Fibroblast of lung (primary cell): Measurements from ENCODE around the gene GLB1L3. TPM values are rescaled to one million over a fixed set of nuclear protein-coding genes. Genes with fewer than 3 reads are reported as not detected.

Experiments used
- DNase-seq, 2 donors: peaks; one replicate each; pipeline versions ENCODE4 v3.0.0 to v3.0.0-alpha.2; 2010; ENCODE audit warnings: low read depth in 2 of 2
- H2AFZ ChIP-seq: 2 replicates; pipeline ENCODE4 v1.5.1; 2012; ENCODE audit warnings: low read length, control low read depth, inconsistent platforms
- H3K27ac ChIP-seq: 2 replicates; pipeline ENCODE4 v1.5.1; 2011; ENCODE audit warnings: low read length, control low read depth; ENCODE audit not compliant: insufficient read depth
- H3K27me3 ChIP-seq: 2 replicates; pipeline ENCODE4 v1.5.1; 2011; ENCODE audit warnings: mild to moderate bottlenecking, low read length; ENCODE audit not compliant: control insufficient read depth, insufficient read depth
- H3K36me3 ChIP-seq: 2 replicates; pipeline ENCODE4 v1.5.1; 2011; ENCODE audit warnings: low read length; ENCODE audit not compliant: control insufficient read depth, insufficient read depth
- H3K4me1 ChIP-seq: 2 replicates; pipeline ENCODE4 v1.5.1; 2011; ENCODE audit warnings: low read length; ENCODE audit not compliant: control insufficient read depth, insufficient read depth; ENCODE audit errors: extremely low read depth
- H3K4me2 ChIP-seq: 2 replicates; pipeline ENCODE4 v1.5.1; 2011; ENCODE audit warnings: low read length, control low read depth; ENCODE audit not compliant: insufficient read depth; ENCODE audit errors: extremely low read depth
- H3K4me3 ChIP-seq, 4 experiments: fragments of 200-600 bp in 1 of 4; sonication (generic) in 1 of 4; replicated peaks in 1 of 4; 2 replicates each; pipeline ENCODE4 v1.5.1; 2011 to 2016; ENCODE audit warnings: low read length in 4 of 4, low read depth in 3 of 4, mild to moderate bottlenecking in 3 of 4, control low read depth in 2 of 4, inconsistent platforms in 1 of 4, mixed read lengths in 1 of 4; ENCODE audit not compliant: insufficient read depth in 1 of 4; ENCODE audit errors: control extremely low read depth in 1 of 4
- H3K79me2 ChIP-seq: 2 replicates; pipeline ENCODE4 v1.5.1; 2012; ENCODE audit warnings: mild to moderate bottlenecking, low read length, inconsistent platforms; ENCODE audit not compliant: control insufficient read depth, insufficient read depth
- H3K9ac ChIP-seq: 2 replicates; pipeline ENCODE4 v1.5.1; 2011; ENCODE audit warnings: mild to moderate bottlenecking, low read length, control low read depth; ENCODE audit not compliant: insufficient read depth
- H3K9me3 ChIP-seq: 2 replicates; pipeline ENCODE4 v1.5.1; 2012; ENCODE audit warnings: low read depth, low read length; ENCODE audit not compliant: control insufficient read depth, insufficient read depth
- H4K20me1 ChIP-seq: 2 replicates; pipeline ENCODE4 v1.5.1; 2011; ENCODE audit warnings: low read length; ENCODE audit not compliant: control insufficient read depth, insufficient read depth; ENCODE audit errors: extremely low read depth
- CTCF ChIP-seq, 2 donors: IDR thresholded peaks in 1 of 2; conservative IDR thresholded peaks in 1 of 2; 1 replicate in 1 of 2; 2 replicates in 1 of 2; pipeline ENCODE4 v1.5.1; 2011 to 2012; ENCODE audit warnings: low read length in 2 of 2, control low read depth in 1 of 2, inconsistent platforms in 1 of 2, low read depth in 1 of 2, mild to moderate bottlenecking in 1 of 2
- EZH2 ChIP-seq: IDR thresholded peaks from 2 replicates; pipeline ENCODE4 v1.5.1; 2012; ENCODE audit warnings: low read length, control low read depth, mild to moderate bottlenecking; ENCODE audit errors: missing control alignments
- polyA plus RNA-seq, 2 donors: library from polyadenylated mRNA; depleted of rRNA in 1 of 2; stranded (reverse) in 1 of 2; unstranded in 1 of 2; fragments of >200 nt; gene quantifications; 2 replicates each; pipeline ENCODE4 v1.2.1, GENCODE V29; 2011 to 2012; ENCODE audit warnings: missing spikeins in 1 of 2
- total RNA-seq: library from RNA; depleted of rRNA; stranded (reverse); fragments of >200 nt; gene quantifications from 2 replicates; pipeline ENCODE4 v1.2.1, GENCODE V29; 2014

The GLB1L3 gene
- total and polyA plus RNA-seq, 2 donors (not counting 1 experiment from before 2014, with no cell fraction given): not detected

- Histone ChIP-seq H3K79me2 (no peaks in the 10 kb centered on the region), H3K27me3 (no peaks in the 10 kb centered on the region), H3K27ac (no peak overlapping the region), H3K4me3 (no peak overlapping the region), H3K9ac (no peak overlapping the region), H3K4me1 (no peaks in the 10 kb centered on the region), H4K20me1 (no peaks in the 10 kb centered on the region), H3K36me3 (peaks cover 4% of the 10 kb centered on the region), H3K9me3 (no peaks in the 10 kb centered on the region), H3K4me2 (no peak overlapping the region), H2AFZ (no peak overlapping the region)
- no peak for TF ChIP-seq EZH2
- peak; percentile 33 to 56 for TF ChIP-seq CTCF (conservative IDR thresholded peaks at IDR 0.05 in 1 of 2, IDR thresholded peaks at IDR 0.05 in 1 of 2; ENCODE audit: low read depth in 1 of 2, low read length in 2 of 2)
- no peak for DNase-seq
Measured at GRCh38 chr11:134261626-134262488, 14.3 kb upstream of the GLB1L3 start.

GRCh38 chr11:134264966-134265764 lies 11.0 kb upstream of the GLB1L3 start:
- no peaks in the 10 kb centered on the region for H3K27me3 ChIP-seq
- no peaks in the 10 kb centered on the region for H3K4me1 ChIP-seq
- H3K9ac ChIP-seq: no peak overlapping the region
- no peak overlapping the region for H2AFZ ChIP-seq
- no peaks in the 10 kb centered on the region for H3K9me3 ChIP-seq
- H3K4me3 ChIP-seq: no peak overlapping the region
- DNase-seq: no peak
- H3K4me2 ChIP-seq: no peak overlapping the region
- no peak overlapping the region for H3K27ac ChIP-seq
- peaks cover 3% of the 10 kb centered on the region for H3K36me3 ChIP-seq
- TF ChIP-seq CTCF (conservative IDR thresholded peaks at IDR 0.05 in 1 of 2, IDR thresholded peaks at IDR 0.05 in 1 of 2; ENCODE audit: low read depth in 1 of 2, low read length in 2 of 2) (no peak), EZH2 (no peak)
- no peaks in the 10 kb centered on the region for H4K20me1 ChIP-seq
- H3K79me2 ChIP-seq: no peaks in the 10 kb centered on the region

DNA sequence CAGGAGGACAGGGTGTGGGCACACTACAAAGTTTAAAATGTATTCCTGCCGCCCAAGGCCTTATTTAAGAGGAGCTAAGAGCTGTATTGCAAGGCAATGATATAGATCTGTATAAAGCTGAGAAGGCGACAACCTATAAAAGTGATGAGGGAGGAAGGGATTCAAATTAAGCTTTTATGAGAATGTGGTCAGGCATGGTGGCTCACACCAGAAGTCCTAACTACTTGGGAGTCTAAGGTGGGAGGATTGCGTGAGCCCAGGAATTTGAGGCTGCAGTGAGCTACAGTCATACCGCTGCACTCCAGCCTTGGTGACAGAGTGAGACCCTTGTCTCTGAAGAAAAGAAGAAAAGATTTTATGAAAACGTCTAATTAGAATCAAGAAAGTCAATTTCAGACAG lies 9.7 kb upstream of the GLB1L3 start:
- H3K27ac ChIP-seq: no peak overlapping the region

More for the DNA sequence above, 9.7 kb upstream of the GLB1L3 start:
- Histone ChIP-seq H3K9ac (no peak overlapping the region), H2AFZ (no peak overlapping the region), H3K79me2 (no peaks in the 10 kb centered on the region), H3K4me3 (no peak overlapping the region), H4K20me1 (no peaks in the 10 kb centered on the region), H3K27me3 (no peaks in the 10 kb centered on the region), H3K4me1 (no peaks in the 10 kb centered on the region), H3K9me3 (no peaks in the 10 kb centered on the region), H3K4me2 (no peak overlapping the region), H3K36me3 (peaks cover 3% of the 10 kb centered on the region)
- DNase-seq: no peak
- TF ChIP-seq EZH2: no peak
- TF ChIP-seq CTCF (conservative IDR thresholded peaks at IDR 0.05 in 1 of 2, IDR thresholded peaks at IDR 0.05 in 1 of 2; ENCODE audit: low read depth in 1 of 2, low read length in 2 of 2): no peak
